ENCODE results near the gene TCAP. TPM values are rescaled to one million over a fixed set of nuclear protein-coding genes. Genes with fewer than 3 reads are reported as not detected.

TCAP gene
- polyA plus RNA-seq, 3 donors: 1.3 TPM; not detected in 2

DNA sequence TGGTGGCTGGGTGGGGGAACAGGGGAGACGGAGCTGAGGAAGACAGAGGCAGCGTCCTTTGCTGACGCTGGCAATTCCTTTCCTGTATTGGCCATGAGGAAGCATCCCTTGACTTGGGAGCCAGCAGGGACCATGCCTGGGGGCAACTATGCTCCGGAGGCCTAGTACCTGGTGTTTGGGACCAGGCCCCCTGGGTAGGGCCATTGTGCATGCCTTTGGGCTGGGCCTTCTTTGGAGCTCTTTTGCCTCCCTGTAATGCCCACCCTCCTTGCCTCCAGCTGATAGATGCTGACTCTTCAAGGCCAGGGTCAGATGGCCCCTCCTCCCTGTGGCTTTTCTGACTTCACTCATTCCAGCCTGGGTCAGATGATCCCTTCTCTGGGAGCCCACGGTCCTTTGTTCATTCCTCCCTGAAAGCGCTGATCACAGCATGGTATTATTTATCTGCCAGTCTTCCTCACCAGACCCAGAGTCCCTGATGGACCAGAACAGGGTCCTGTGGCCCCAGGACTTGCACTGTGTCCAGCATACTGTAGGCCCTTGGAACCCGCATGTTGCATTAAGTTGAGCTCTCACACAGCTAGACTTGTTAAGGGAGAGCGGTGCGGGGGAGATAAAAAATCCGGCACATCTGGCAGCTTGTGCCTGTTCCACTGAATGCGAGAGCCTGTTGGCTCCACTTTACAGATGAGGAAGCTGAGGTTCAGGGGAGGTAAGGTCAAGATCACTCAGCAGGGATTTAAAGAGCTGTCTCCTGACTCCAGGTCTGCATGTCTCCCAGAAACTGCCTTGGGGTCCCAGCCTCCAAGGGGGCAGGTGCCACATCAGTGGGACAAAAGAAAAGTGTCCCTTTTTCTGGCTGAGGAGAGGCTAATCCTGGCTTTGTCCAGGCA lies 25.3 kb upstream of the TCAP start:
- Mint-ChIP-seq H3K9me3 (peaks cover 0 to 1% (median 0%) of the 10 kb centered on the region in 7 donors), H3K36me3 (peaks cover 7 to 21% of the 10 kb centered on the region in 2 donors), H3K27me3 (ENCODE audit: low read depth in 3 of 3) (peaks cover 0 to 8% (median 3%) of the 10 kb centered on the region in 3 donors), H3K27ac (peak overlapping the region in 5 of 7 donors; percentile 37 to 79 (median 50)), H3K4me1 (peaks cover 78% of the 10 kb centered on the region), H3K4me3 (peak overlapping the region in 1 of 2 donors; percentile 57)
- intact Hi-C loops (cut with micrococcal nuclease): loop anchor here (5.0 kb wide), 3 partner anchors 47 to 112 kb away; partner anchors contain the start of genes MIEN1 (in 1 of the 2) and PGAP3 (in 1 of the 2)
- H3K4me2 ChIP-seq (replicated peaks; ENCODE audit: extremely low read depth, low read length, poor library complexity, severe bottlenecking): peak overlapping the region; percentile 33
- no peak overlapping the region for H3K4me3 ChIP-seq (replicated peaks in 1 of 3; ENCODE audit: low read depth in 2 of 3, low read length in 3 of 3)
- TF ChIP-seq, protein P1, sequence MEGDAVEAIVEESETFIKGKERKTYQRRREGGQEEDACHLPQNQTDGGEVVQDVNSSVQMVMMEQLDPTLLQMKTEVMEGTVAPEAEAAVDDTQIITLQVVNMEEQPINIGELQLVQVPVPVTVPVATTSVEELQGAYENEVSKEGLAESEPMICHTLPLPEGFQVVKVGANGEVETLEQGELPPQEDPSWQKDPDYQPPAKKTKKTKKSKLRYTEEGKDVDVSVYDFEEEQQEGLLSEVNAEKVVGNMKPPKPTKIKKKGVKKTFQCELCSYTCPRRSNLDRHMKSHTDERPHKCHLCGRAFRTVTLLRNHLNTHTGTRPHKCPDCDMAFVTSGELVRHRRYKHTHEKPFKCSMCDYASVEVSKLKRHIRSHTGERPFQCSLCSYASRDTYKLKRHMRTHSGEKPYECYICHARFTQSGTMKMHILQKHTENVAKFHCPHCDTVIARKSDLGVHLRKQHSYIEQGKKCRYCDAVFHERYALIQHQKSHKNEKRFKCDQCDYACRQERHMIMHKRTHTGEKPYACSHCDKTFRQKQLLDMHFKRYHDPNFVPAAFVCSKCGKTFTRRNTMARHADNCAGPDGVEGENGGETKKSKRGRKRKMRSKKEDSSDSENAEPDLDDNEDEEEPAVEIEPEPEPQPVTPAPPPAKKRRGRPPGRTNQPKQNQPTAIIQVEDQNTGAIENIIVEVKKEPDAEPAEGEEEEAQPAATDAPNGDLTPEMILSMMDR (IDR thresholded peaks at IDR 0.05): no peak
- H3K27ac ChIP-seq (ENCODE audit: low read depth in 1 of 2, low read length in 2 of 2): peak overlapping the region; percentile 3 to 54
- H3K4me1 ChIP-seq (ENCODE audit: control insufficient read depth in 1 of 2, insufficient read depth in 2 of 2, low read length in 2 of 2): peaks cover 68 to 78% of the 10 kb centered on the region in 2 donors
- H3K79me2 ChIP-seq (ENCODE audit: insufficient read depth, low read length): peaks cover 81% of the 10 kb centered on the region
- H3K36me3 ChIP-seq (replicated peaks in 1 of 2; ENCODE audit: control insufficient read depth in 1 of 2, insufficient read depth in 2 of 2, low read length in 2 of 2): peaks cover 0 to under 1% of the 10 kb centered on the region in 2 donors
- H3K27me3 ChIP-seq (ENCODE audit: control insufficient read depth in 2 of 2, insufficient read depth in 2 of 2, low read length in 2 of 2): no peaks in the 10 kb centered on the region
- no peaks in the 10 kb centered on the region for H3K9me3 ChIP-seq (replicated peaks in 1 of 2; ENCODE audit: control insufficient read depth in 1 of 2, insufficient read depth in 1 of 2, low read length in 2 of 2)
- H4K20me1 ChIP-seq (ENCODE audit: insufficient read depth, low read length): peaks cover 71% of the 10 kb centered on the region
- H3K9ac ChIP-seq (ENCODE audit: insufficient read depth, low read length, poor library complexity, severe bottlenecking): no peak overlapping the region
- no peak overlapping the region for H2AFZ ChIP-seq (ENCODE audit: insufficient read depth, low read depth, low read length, poor library complexity, severe bottlenecking)
- DNase-seq: no peak
- WGBS (ENCODE audit: insufficient coverage): 93% methylated on average over 11 of the region's 11 CpGs

DNA sequence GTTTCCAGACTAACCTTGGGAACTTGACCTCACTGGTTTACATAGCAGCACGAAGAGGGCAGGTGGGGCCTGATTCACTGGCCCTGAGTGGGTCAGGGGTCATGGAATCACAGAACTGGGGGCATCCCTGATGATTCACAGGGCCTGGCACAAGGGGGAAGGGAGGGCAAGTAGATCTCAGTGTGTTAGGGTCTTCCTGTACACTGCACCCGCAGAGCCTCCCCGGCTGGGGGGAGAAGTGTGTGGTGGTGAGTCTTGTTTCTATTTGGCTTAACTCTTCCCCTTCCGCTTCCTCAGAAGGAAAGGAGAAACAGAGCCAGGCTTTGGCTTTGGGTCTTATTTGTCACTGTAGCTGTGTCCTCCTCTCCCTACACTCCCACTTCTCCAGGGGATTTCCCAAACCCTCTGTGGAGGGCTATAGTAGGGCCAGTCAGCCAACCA lies 24.5 kb upstream of the TCAP start:
- peaks cover 0 to 1% (median 0%) of the 10 kb centered on the region in 7 donors for H3K9me3 Mint-ChIP-seq
- H3K4me1 ChIP-seq (ENCODE audit: control insufficient read depth in 1 of 2, insufficient read depth in 2 of 2, low read length in 2 of 2): peaks cover 64 to 75% of the 10 kb centered on the region in 2 donors
- peak overlapping the region; percentile 26 to 54 for H3K27ac ChIP-seq (ENCODE audit: low read depth in 1 of 2, low read length in 2 of 2)
- H3K4me2 ChIP-seq (replicated peaks; ENCODE audit: extremely low read depth, low read length, poor library complexity, severe bottlenecking): peak overlapping the region; percentile 33
- peaks cover 0 to 6% of the 10 kb centered on the region in 2 donors for H3K36me3 ChIP-seq (replicated peaks in 1 of 2; ENCODE audit: control insufficient read depth in 1 of 2, insufficient read depth in 2 of 2, low read length in 2 of 2)
- H3K79me2 ChIP-seq (ENCODE audit: insufficient read depth, low read length): peaks cover 89% of the 10 kb centered on the region
- no peak overlapping the region for H3K9ac ChIP-seq (ENCODE audit: insufficient read depth, low read length, poor library complexity, severe bottlenecking)
- WGBS (ENCODE audit: insufficient coverage): 0% methylated on average over 1 of the region's 4 CpGs
- no peak overlapping the region for H2AFZ ChIP-seq (ENCODE audit: insufficient read depth, low read depth, low read length, poor library complexity, severe bottlenecking)
- peaks cover 79% of the 10 kb centered on the region for H4K20me1 ChIP-seq (ENCODE audit: insufficient read depth, low read length)
- H3K4me1 Mint-ChIP-seq: peaks cover 73% of the 10 kb centered on the region
- TF ChIP-seq, protein P1 (IDR thresholded peaks at IDR 0.05): no peak
- peak; percentile 26 to 72 (median 40) for DNase-seq
- peaks cover 0 to 6% (median 0%) of the 10 kb centered on the region in 3 donors for H3K27me3 Mint-ChIP-seq (ENCODE audit: low read depth in 3 of 3)
- peak overlapping the region in 5 of 7 donors; percentile 22 to 81 (median 76) for H3K27ac Mint-ChIP-seq
- H3K27me3 ChIP-seq (ENCODE audit: control insufficient read depth in 2 of 2, insufficient read depth in 2 of 2, low read length in 2 of 2): no peaks in the 10 kb centered on the region
- peak overlapping the region in 1 of 3 experiments; percentile 25 for H3K4me3 ChIP-seq (replicated peaks in 1 of 3; ENCODE audit: low read depth in 2 of 3, low read length in 3 of 3)
- H3K9me3 ChIP-seq (replicated peaks in 1 of 2; ENCODE audit: control insufficient read depth in 1 of 2, insufficient read depth in 1 of 2, low read length in 2 of 2): no peaks in the 10 kb centered on the region
- intact Hi-C loops (cut with micrococcal nuclease): no loop called here
- peaks cover 13 to 25% of the 10 kb centered on the region in 2 donors for H3K36me3 Mint-ChIP-seq
- H3K4me3 Mint-ChIP-seq: peak overlapping the region; percentile 58 to 75
